ENCODE data around the gene NPFFR1.

DNA sequence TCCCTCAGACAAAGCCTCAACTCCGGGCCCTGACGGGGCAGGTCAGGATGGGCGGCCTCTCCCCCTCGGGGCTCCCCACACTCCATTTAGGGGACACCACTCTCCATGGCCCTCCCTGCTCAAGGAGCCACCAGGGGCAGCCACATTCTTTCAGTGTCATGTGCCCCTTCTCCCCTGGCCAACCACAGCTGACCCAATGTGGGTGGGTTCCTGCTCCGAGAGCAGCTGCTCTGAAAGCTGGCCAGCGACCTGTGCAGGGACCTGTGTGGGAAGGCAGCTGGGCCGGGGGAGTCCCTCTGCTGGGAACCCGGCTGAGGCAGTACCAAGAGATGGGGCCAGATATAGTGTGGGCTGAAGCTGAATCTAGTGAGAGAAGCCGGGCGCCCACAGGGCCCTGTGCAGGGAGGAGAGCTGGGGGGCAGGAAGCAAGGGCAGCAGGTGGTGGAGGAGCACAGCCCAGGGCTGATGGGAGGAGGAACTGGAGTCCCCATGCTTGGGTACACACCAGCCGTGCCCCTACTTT lies 40.6 kb upstream of the NPFFR1 start:
- TF ChIP-seq, protein P1, sequence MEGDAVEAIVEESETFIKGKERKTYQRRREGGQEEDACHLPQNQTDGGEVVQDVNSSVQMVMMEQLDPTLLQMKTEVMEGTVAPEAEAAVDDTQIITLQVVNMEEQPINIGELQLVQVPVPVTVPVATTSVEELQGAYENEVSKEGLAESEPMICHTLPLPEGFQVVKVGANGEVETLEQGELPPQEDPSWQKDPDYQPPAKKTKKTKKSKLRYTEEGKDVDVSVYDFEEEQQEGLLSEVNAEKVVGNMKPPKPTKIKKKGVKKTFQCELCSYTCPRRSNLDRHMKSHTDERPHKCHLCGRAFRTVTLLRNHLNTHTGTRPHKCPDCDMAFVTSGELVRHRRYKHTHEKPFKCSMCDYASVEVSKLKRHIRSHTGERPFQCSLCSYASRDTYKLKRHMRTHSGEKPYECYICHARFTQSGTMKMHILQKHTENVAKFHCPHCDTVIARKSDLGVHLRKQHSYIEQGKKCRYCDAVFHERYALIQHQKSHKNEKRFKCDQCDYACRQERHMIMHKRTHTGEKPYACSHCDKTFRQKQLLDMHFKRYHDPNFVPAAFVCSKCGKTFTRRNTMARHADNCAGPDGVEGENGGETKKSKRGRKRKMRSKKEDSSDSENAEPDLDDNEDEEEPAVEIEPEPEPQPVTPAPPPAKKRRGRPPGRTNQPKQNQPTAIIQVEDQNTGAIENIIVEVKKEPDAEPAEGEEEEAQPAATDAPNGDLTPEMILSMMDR (IDR thresholded peaks at IDR 0.05; ENCODE audit: poor library complexity): no peak
- TF ChIP-seq EZH2 (IDR thresholded peaks at IDR 0.05; ENCODE audit: borderline replicate concordance): no peak
